Kidney (tissue), 14 donors: ENCODE data around the gene ASMTL. TPM values are rescaled to one million over a fixed set of nuclear protein-coding genes. Genes with fewer than 3 reads are reported as not detected.
A peak's percentile ranks its signal among the peaks of the same experiment; 100 is the strongest.

ENCODE experiments used
- DNase-seq, 5 donors: peaks; one replicate each; pipeline ENCODE4 v3.0.0-alpha.2; 2013 to 2020
- FAIRE-seq: peaks from 2 replicates; lab custom pipeline; 2012; peaks lifted over from hg19 to GRCh38; lab: Jason Lieb, UNC
- H3K27ac ChIP-seq, 2 donors: one replicate each; pipeline ENCODE4 v1.7.0; 2013; ENCODE audit warnings: low read depth in 2 of 2, low read length in 2 of 2, inconsistent platforms in 1 of 2
- H3K27me3 ChIP-seq: one replicate; pipeline ENCODE4 v1.7.1; 2013; ENCODE audit warnings: low read length, inconsistent platforms; ENCODE audit not compliant: control insufficient read depth, insufficient read depth
- H3K36me3 ChIP-seq, 3 donors: one replicate each; pipeline versions ENCODE4 v1.7.0 to v1.7.1; 2013; ENCODE audit warnings: low read length in 3 of 3, control low read depth in 1 of 3, inconsistent platforms in 1 of 3; ENCODE audit not compliant: insufficient read depth in 3 of 3, control insufficient read depth in 2 of 3
- H3K4me1 ChIP-seq, 3 donors: one replicate each; pipeline versions ENCODE4 v1.7.0 to v1.7.1; 2013; ENCODE audit warnings: low read length in 3 of 3, inconsistent platforms in 1 of 3, low read depth in 1 of 3; ENCODE audit not compliant: control insufficient read depth in 2 of 3, insufficient read depth in 2 of 3
- H3K4me3 ChIP-seq, 3 donors: one replicate each; pipeline versions ENCODE4 v1.7.0 to v1.8.1; 2013; ENCODE audit warnings: low read length in 3 of 3, control low read depth in 1 of 3, inconsistent platforms in 1 of 3
- H3K9ac ChIP-seq, 3 donors: one replicate each; pipeline versions ENCODE4 v1.7.0 to v1.7.1; 2013; ENCODE audit warnings: low read length in 3 of 3, control low read depth in 1 of 3, inconsistent platforms in 1 of 3
- H3K9me3 ChIP-seq, 3 donors: one replicate each; pipeline versions ENCODE4 v1.7.0 to v1.7.1; 2013; ENCODE audit warnings: low read length in 3 of 3, control low read depth in 1 of 3, inconsistent platforms in 1 of 3; ENCODE audit not compliant: control insufficient read depth in 2 of 3, insufficient read depth in 1 of 3
- intact Hi-C: fragments of 100-400 bp; cut with DNase I; formaldehyde crosslinking; loops from one replicate; pipeline ENCODE4 v1.11.1; 2022
- polyA plus RNA-seq: library from polyadenylated mRNA; stranded (reverse); fragments of 350-450 nt; fragmentation: Illumina TruSeq; extraction: RNeasy Lipid Tissue Mini Kit (QIAGEN cat#74804); gene quantifications from one replicate; pipeline ENCODE4 v1.2.3, GENCODE V29; 2014; ENCODE audit warnings: low read depth, low replicate concordance; ENCODE audit not compliant: insufficient read depth
- total RNA-seq: library from RNA; stranded (reverse); fragmentation: NEBNext Ultra II Directional; extraction: Animal tissue kit (Norgen Biotek cat#: 25700); gene quantifications from one replicate; pipeline ENCODE4 v1.2.1, GENCODE V29; 2021
- TF ChIP-seq, protein P1 (sequence below): IDR thresholded peaks from 3 replicates; pipeline ENCODE4 v1.5.1; 2012; ENCODE audit warnings: mild to moderate bottlenecking, moderate library complexity, borderline replicate concordance; ENCODE audit not compliant: insufficient read depth; ENCODE audit errors: extremely low read depth
- donor health status: control.
- donor health status: control.
- donor health status: control.
- donor health status: control.
- donor health status: control.
- donor health status: DM: yes; HTN: yes; CAD: no.
- donor health status: Normal renal cell carcinoma (clear cell type).

Gene ASMTL
- total and polyA plus RNA-seq, 2 donors from 2014 or later = 29.9 to 33.3 TPM

DNA sequence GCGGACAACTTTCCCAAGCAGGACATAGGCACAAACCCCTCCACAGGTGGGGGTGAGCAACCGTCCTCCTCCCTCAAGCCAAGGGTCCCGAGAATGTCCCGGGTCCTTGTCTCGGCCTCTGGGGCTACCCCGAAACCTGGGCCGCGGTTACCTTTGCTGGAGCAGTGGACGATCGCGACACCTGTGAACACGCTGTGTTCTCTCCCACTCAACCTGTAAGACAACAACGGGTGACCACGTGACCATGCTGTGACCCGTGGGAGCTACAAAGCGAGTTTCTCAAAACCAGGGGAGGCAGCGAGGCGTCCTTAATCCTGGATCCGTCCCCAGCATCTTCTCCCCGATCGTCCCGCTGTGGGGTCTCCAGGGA, 17.9 kb downstream of the ASMTL start:
- Histone ChIP-seq H3K36me3 (peaks cover 4 to 16% (median 12%) of the 10 kb centered on the region in 3 donors), H3K4me1 (no peaks in the 10 kb centered on the region), H3K9me3 (no peaks in the 10 kb centered on the region), H3K27me3 (no peaks in the 10 kb centered on the region), H3K27ac (no peak overlapping the region), H3K9ac (no peak overlapping the region), H3K4me3 (no peak overlapping the region)
- TF ChIP-seq, protein P1, sequence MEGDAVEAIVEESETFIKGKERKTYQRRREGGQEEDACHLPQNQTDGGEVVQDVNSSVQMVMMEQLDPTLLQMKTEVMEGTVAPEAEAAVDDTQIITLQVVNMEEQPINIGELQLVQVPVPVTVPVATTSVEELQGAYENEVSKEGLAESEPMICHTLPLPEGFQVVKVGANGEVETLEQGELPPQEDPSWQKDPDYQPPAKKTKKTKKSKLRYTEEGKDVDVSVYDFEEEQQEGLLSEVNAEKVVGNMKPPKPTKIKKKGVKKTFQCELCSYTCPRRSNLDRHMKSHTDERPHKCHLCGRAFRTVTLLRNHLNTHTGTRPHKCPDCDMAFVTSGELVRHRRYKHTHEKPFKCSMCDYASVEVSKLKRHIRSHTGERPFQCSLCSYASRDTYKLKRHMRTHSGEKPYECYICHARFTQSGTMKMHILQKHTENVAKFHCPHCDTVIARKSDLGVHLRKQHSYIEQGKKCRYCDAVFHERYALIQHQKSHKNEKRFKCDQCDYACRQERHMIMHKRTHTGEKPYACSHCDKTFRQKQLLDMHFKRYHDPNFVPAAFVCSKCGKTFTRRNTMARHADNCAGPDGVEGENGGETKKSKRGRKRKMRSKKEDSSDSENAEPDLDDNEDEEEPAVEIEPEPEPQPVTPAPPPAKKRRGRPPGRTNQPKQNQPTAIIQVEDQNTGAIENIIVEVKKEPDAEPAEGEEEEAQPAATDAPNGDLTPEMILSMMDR = no peak
- DNase-seq (peak in 2 of 5 donors; percentile 36 to 61), FAIRE-seq (no peak)
- intact Hi-C loops = no loop called here

DNA sequence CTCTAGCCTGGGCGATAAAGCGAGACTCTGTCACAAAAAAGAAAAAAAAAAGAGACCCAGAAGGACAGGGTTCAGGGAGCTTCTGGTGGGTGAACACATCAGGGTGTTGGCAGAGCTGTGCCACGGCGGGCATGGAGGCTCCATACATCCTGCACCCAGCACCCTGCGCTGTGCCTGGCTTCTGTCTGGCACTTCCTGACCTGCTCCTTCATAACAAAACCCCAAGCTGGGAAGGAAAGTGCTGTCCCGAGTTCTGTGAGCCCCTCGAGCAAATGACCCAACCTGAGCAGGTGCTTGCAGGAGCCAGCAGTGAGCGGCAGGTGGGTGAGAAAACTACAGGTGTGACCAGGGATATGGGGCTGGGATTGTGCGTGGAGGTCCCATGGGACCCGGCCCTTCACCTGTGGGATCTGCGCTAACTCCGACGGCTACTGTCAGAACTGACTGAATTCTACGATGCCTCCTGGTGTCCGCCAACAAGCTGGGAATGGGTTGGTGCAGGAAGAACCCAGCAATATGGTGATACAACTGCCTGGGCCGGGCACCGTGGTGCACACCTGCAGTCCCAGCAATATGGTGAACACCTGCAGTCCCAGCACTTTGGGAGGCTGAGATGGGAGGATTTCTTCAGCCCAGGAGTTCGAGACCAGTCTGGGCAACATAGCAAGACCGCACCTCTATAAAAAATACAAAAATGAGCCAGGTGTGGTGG, 18.9 kb downstream of the ASMTL start:
- no peak overlapping the region for H3K27ac ChIP-seq
- peak in 2 of 5 donors; percentile 31 to 41 for DNase-seq
- TF ChIP-seq, protein P1 = no peak
- intact Hi-C loops = no loop called here
- no peaks in the 10 kb centered on the region for H3K27me3 ChIP-seq
- H3K9me3 ChIP-seq = no peaks in the 10 kb centered on the region
- no peaks in the 10 kb centered on the region for H3K4me1 ChIP-seq
- peaks cover 4 to 16% (median 12%) of the 10 kb centered on the region in 3 donors for H3K36me3 ChIP-seq
- no peak overlapping the region for H3K9ac ChIP-seq
- H3K4me3 ChIP-seq = no peak overlapping the region
- FAIRE-seq = no peak

DNA sequence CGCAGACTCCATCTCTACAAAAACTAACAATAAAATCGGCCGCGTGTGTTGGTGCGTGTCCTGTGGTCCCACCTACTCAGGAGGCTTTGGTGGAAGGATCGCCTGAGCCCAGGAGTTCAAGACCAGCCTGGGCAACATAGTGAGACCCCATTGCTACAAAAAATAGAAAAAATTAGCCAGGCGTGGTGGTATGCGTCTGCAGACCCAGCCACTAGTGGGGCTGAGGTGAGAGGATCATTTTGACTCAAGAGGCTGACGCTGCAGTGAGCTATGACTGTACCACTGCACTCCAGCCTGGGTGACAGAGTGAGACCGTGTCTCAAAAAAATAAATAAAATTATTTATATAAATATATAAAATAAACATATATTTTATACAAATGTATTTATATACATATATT, 22.3 kb downstream of the ASMTL start:
- Histone ChIP-seq H3K27ac (no peak overlapping the region), H3K27me3 (no peaks in the 10 kb centered on the region), H3K36me3 (peaks cover 0 to 16% (median 4%) of the 10 kb centered on the region in 3 donors), H3K9ac (no peak overlapping the region), H3K4me3 (no peak overlapping the region), H3K9me3 (no peaks in the 10 kb centered on the region), H3K4me1 (no peaks in the 10 kb centered on the region)
- intact Hi-C loops = no loop called here
- TF ChIP-seq, protein P1 = no peak
- FAIRE-seq (no peak), DNase-seq (peak in 1 of 5 donors; percentile 10)
